Activated CD4-positive, alpha-beta T cell treated with anti-CD3 and anti-CD28 coated beads, Interleukin-2, amount 10 ng/mL, durations not matched to agents 7 days and 5 days (primary cell): ENCODE data around the gene PIP5KL1. TPM values are rescaled to one million over a fixed set of nuclear protein-coding genes. Genes with fewer than 3 reads are reported as not detected.

ENCODE experiments used
- CTCF ChIA-PET: fragments of 350-600 bp; sonication (Branson Sonifier 250); formaldehyde crosslinking; loops from one replicate; lab custom pipeline; 2021; ENCODE audit warnings: antibody characterized with exemption; lab: Charles Lee
- POLR2A ChIA-PET: fragments of 350-600 bp; sonication (Branson Sonifier 250); formaldehyde crosslinking; loops from one replicate; lab custom pipeline; 2021; ENCODE audit warnings: antibody characterized with exemption; lab: Charles Lee
- DNase-seq: peaks from one replicate; pipeline ENCODE4 v3.0.0-alpha.2; 2020
- H3K27ac Mint-ChIP-seq: one replicate; pipeline ENCODE4 v1.8.0; 2021; ENCODE audit warnings: mild to moderate bottlenecking, moderate library complexity, mixed read lengths
- H3K27me3 Mint-ChIP-seq: one replicate; pipeline ENCODE4 v1.8.0; 2021; ENCODE audit warnings: mixed read lengths
- H3K36me3 Mint-ChIP-seq: one replicate; pipeline ENCODE4 v1.8.0; 2021; ENCODE audit warnings: low read depth, mixed read lengths
- H3K4me1 Mint-ChIP-seq: one replicate; pipeline ENCODE4 v1.8.0; 2021; ENCODE audit warnings: mixed read lengths
- H3K4me3 Mint-ChIP-seq: one replicate; pipeline ENCODE4 v1.8.0; 2021; ENCODE audit warnings: mild to moderate bottlenecking, moderate library complexity, mixed read lengths
- H3K9me3 Mint-ChIP-seq: one replicate; pipeline ENCODE4 v1.8.0; 2021; ENCODE audit warnings: mixed read lengths
- total RNA-seq, 2 experiments: library from RNA; stranded (reverse); gene quantifications; one replicate each; pipeline ENCODE4 v1.2.3, GENCODE V29; 2021

PIP5KL1 gene
- total RNA-seq, 2 experiments from 2014 or later = 2.5 to 4.1 TPM

GRCh38 chr9:127923046-127923445 lies 7.5 kb downstream of the PIP5KL1 start:
- POLR2A ChIA-PET = no interaction called here
- no peak for DNase-seq
- CTCF ChIA-PET = interaction anchor here (0.9 to 3.6 kb wide), 5 partner anchors 10 to 188 kb away, joined by 3 to 17 read pairs (median 4); partner anchors contain the start of genes CDK9 and TOR2A
- H3K36me3 Mint-ChIP-seq = no peaks in the 10 kb centered on the region
- H3K9me3 Mint-ChIP-seq = no peaks in the 10 kb centered on the region
- H3K4me3 Mint-ChIP-seq = no peak overlapping the region
- peaks cover 34% of the 10 kb centered on the region for H3K4me1 Mint-ChIP-seq
- no peak overlapping the region for H3K27ac Mint-ChIP-seq
- peaks cover 16% of the 10 kb centered on the region for H3K27me3 Mint-ChIP-seq

- Mint-ChIP-seq H3K27ac (no peak overlapping the region), H3K9me3 (no peaks in the 10 kb centered on the region), H3K4me3 (no peak overlapping the region), H3K27me3 (peaks cover 16% of the 10 kb centered on the region), H3K36me3 (no peaks in the 10 kb centered on the region), H3K4me1 (peaks cover 42% of the 10 kb centered on the region)
- ChIA-PET POLR2A (no interaction called here), CTCF (interaction anchor here (0.6 to 3.6 kb wide), 34 partner anchors 8 to 416 kb away, joined by 3 to 17 read pairs (median 4); partner anchors contain the start of genes CDK9, PIP5KL1, SH2D3C and TOR2A)
- DNase-seq = peak; percentile 79
Observed at GRCh38 chr9:127921557-127922120, 8.9 kb downstream of the PIP5KL1 start.

GRCh38 chr9:127920794-127921193 lies 9.8 kb downstream of the PIP5KL1 start:
- DNase-seq = no peak
- Mint-ChIP-seq H3K27ac (peak overlapping the region; percentile 69), H3K4me1 (peaks cover 47% of the 10 kb centered on the region), H3K9me3 (no peaks in the 10 kb centered on the region), H3K27me3 (peaks cover 13% of the 10 kb centered on the region), H3K36me3 (no peaks in the 10 kb centered on the region), H3K4me3 (no peak overlapping the region)
- ChIA-PET CTCF (interaction anchor here (0.6 to 3.6 kb wide), 35 partner anchors 8 to 415 kb away, joined by 3 to 17 read pairs (median 4); partner anchors contain the start of genes CDK9, PIP5KL1, SH2D3C and TOR2A), POLR2A (interaction anchor here (0.6 kb wide), 1 partner anchor 13 kb away, joined by 3 read pairs; no protein-coding TSS in a partner anchor)

- no peak for DNase-seq
- H3K36me3 Mint-ChIP-seq = no peaks in the 10 kb centered on the region
- H3K27ac Mint-ChIP-seq = no peak overlapping the region
- H3K27me3 Mint-ChIP-seq = peaks cover 9% of the 10 kb centered on the region
- H3K4me3 Mint-ChIP-seq = no peak overlapping the region
- H3K9me3 Mint-ChIP-seq = no peaks in the 10 kb centered on the region
- peaks cover 54% of the 10 kb centered on the region for H3K4me1 Mint-ChIP-seq
- CTCF ChIA-PET = interaction anchor here (0.9 to 4.1 kb wide), 3 partner anchors 10 to 184 kb away, joined by 4 to 19 read pairs (median 8); partner anchors contain the start of gene TOR2A
- POLR2A ChIA-PET = no interaction called here
Observed at GRCh38 chr9:127919253-127919815, 11.2 kb downstream of the PIP5KL1 start.

GRCh38 chr9:127918183-127919107 lies 12.1 kb downstream of the PIP5KL1 start:
- peaks cover 5% of the 10 kb centered on the region for H3K27me3 Mint-ChIP-seq
- H3K4me1 Mint-ChIP-seq = peaks cover 54% of the 10 kb centered on the region
- no peak overlapping the region for H3K4me3 Mint-ChIP-seq
- no peak for DNase-seq
- CTCF ChIA-PET = interaction anchor here (1.8 to 4.1 kb wide), 4 partner anchors 14 to 183 kb away, joined by 6 to 19 read pairs (median 12); partner anchors contain the start of gene TOR2A
- peak overlapping the region; percentile 68 for H3K27ac Mint-ChIP-seq
- POLR2A ChIA-PET = no interaction called here
- H3K36me3 Mint-ChIP-seq = peaks cover 6% of the 10 kb centered on the region
- no peaks in the 10 kb centered on the region for H3K9me3 Mint-ChIP-seq

GRCh38 chr9:127917603-127918002 lies 13.0 kb downstream of the PIP5KL1 start:
- Mint-ChIP-seq H3K4me1 (peaks cover 59% of the 10 kb centered on the region), H3K27me3 (peaks cover 5% of the 10 kb centered on the region), H3K4me3 (peak overlapping the region; percentile 5), H3K9me3 (no peaks in the 10 kb centered on the region), H3K36me3 (peaks cover 7% of the 10 kb centered on the region), H3K27ac (peak overlapping the region; percentile 68)
- ChIA-PET CTCF (interaction anchor here (1.0 to 4.1 kb wide), 5 partner anchors 13 to 207 kb away, joined by 3 to 19 read pairs (median 6); partner anchors contain the start of gene TOR2A), POLR2A (interaction anchor here (0.6 kb wide), 1 partner anchor 60 kb away, joined by 3 read pairs; no protein-coding TSS in a partner anchor)
- DNase-seq = no peak

GRCh38 chr9:127916720-127917581 lies 13.6 kb downstream of the PIP5KL1 start, which contains the start of gene ST6GALNAC4:
Gene ST6GALNAC4, minus strand, starts transcription at chr9:127917041. Its CDS starts 622 bp downstream, at chr9:127916419.
- H3K27ac Mint-ChIP-seq = peak within 1 kb of the TSS; percentile 87
- H3K9me3 Mint-ChIP-seq = no peaks in the 10 kb centered on the region
- CTCF ChIA-PET = interaction anchor here (0.6 to 4.1 kb wide), 8 partner anchors 11 to 208 kb away, joined by 3 to 19 read pairs (median 5); partner anchors contain the start of genes EEIG1 and TOR2A
- peaks cover under 1% of the 10 kb centered on the region for H3K27me3 Mint-ChIP-seq
- POLR2A ChIA-PET = interaction anchor here (0.6 kb wide), 1 partner anchor 61 kb away, joined by 3 read pairs; no protein-coding TSS in a partner anchor
- peaks cover 62% of the 10 kb centered on the region for H3K4me1 Mint-ChIP-seq
- peaks cover 9% of the 10 kb centered on the region for H3K36me3 Mint-ChIP-seq
- DNase-seq = peak; percentile 94
- peak within 1 kb of the TSS; percentile 78 for H3K4me3 Mint-ChIP-seq

GRCh38 chr9:127915801-127916719 lies 14.5 kb downstream of the PIP5KL1 start:
- ChIA-PET POLR2A (interaction anchor here (0.7 kb wide), 2 partner anchors 12 to 145 kb away, joined by 3 read pairs; no protein-coding TSS in a partner anchor), CTCF (interaction anchor here (0.6 to 4.1 kb wide), 8 partner anchors 10 to 484 kb away, joined by 3 to 19 read pairs (median 4); partner anchors contain the start of genes EEIG1 and TOR2A)
- Mint-ChIP-seq H3K9me3 (no peaks in the 10 kb centered on the region), H3K36me3 (peaks cover 12% of the 10 kb centered on the region), H3K4me3 (peak overlapping the region; percentile 78), H3K4me1 (peaks cover 66% of the 10 kb centered on the region), H3K27ac (peak overlapping the region; percentile 87), H3K27me3 (no peaks in the 10 kb centered on the region)
- peak; percentile 44 for DNase-seq

- CTCF ChIA-PET = interaction anchor here (0.6 to 4.1 kb wide), 3 partner anchors 45 to 484 kb away, joined by 4 to 19 read pairs (median 15); partner anchors contain the start of gene TOR2A
Observed at GRCh38 chr9:127915325-127915752, 15.2 kb downstream of the PIP5KL1 start.

GRCh38 chr9:127913682-127914081 lies 16.9 kb downstream of the PIP5KL1 start:
- H3K4me1 Mint-ChIP-seq = peaks cover 56% of the 10 kb centered on the region
- no peak for DNase-seq
- H3K9me3 Mint-ChIP-seq = no peaks in the 10 kb centered on the region
- H3K4me3 Mint-ChIP-seq = no peak overlapping the region
- H3K36me3 Mint-ChIP-seq = peaks cover 17% of the 10 kb centered on the region
- CTCF ChIA-PET = interaction anchor here (1.4 kb wide), 1 partner anchor 10 kb away, joined by 3 read pairs; no protein-coding TSS in a partner anchor
- peak overlapping the region; percentile 76 for H3K27ac Mint-ChIP-seq
- POLR2A ChIA-PET = no interaction called here
- H3K27me3 Mint-ChIP-seq = no peaks in the 10 kb centered on the region

More at GRCh38 chr9:127915325-127915752, 15.2 kb downstream of the PIP5KL1 start:
- Mint-ChIP-seq H3K4me1 (peaks cover 69% of the 10 kb centered on the region), H3K4me3 (peak overlapping the region; percentile 78), H3K27me3 (no peaks in the 10 kb centered on the region), H3K9me3 (no peaks in the 10 kb centered on the region), H3K36me3 (peaks cover 17% of the 10 kb centered on the region), H3K27ac (peak overlapping the region; percentile 62)
- POLR2A ChIA-PET = interaction anchor here (0.7 kb wide), 1 partner anchor 11 kb away, joined by 3 read pairs; no protein-coding TSS in a partner anchor
- no peak for DNase-seq
